ENCODE measurements around the gene SSR1. TPM values are rescaled to one million over a fixed set of nuclear protein-coding genes. Genes with fewer than 3 reads are reported as not detected.
"Not testable (repeated sequence)": the region's sequence is repeated elsewhere in the genome, so short reads cannot be mapped to it uniquely, and the experiment has no call there.

Gene SSR1
- total RNA-seq, 2 donors from 2014 or later, result 145 to 167 TPM

- H3K36me3 Mint-ChIP-seq (ENCODE audit: low read depth), result no peaks in the 10 kb centered on the region
- Histone ChIP-seq H3K9ac (ENCODE audit: extremely low read depth, low read length, poor library complexity, severe bottlenecking) (no peak overlapping the region), H3K27me3 (ENCODE audit: control insufficient read depth, insufficient read depth, low read length, poor library complexity, severe bottlenecking) (no peaks in the 10 kb centered on the region), H3K27ac (ENCODE audit: low read depth, low read length) (no peak overlapping the region), H3K9me3 (ENCODE audit: control insufficient read depth, low read length) (no peaks in the 10 kb centered on the region), H3K4me3 (ENCODE audit: low read length) (no peak overlapping the region), H3K36me3 (ENCODE audit: control insufficient read depth, insufficient read depth, low read length) (no peaks in the 10 kb centered on the region), H3K4me1 (ENCODE audit: control insufficient read depth, insufficient read depth, low read length) (no peaks in the 10 kb centered on the region)
- TF ChIP-seq CTCF (conservative IDR thresholded peaks at IDR 0.05), result no peak
- DNase-seq, result no peak
- H3K27me3 Mint-ChIP-seq (ENCODE audit: insufficient read depth), result peaks cover 2% of the 10 kb centered on the region
- H3K4me1 Mint-ChIP-seq, result no peaks in the 10 kb centered on the region
- no peak overlapping the region for H3K27ac Mint-ChIP-seq
- H3K9me3 Mint-ChIP-seq, result no peaks in the 10 kb centered on the region
- no peak overlapping the region for H3K4me3 Mint-ChIP-seq
These were observed 10.1 kb upstream of the SSR1 start for GRCh38 chr6:7323074-7323473.

- DNase-seq; H3K27me3 Mint-ChIP-seq (ENCODE audit: insufficient read depth); H3K4me1 ChIP-seq (ENCODE audit: control insufficient read depth, insufficient read depth, low read length); H3K9ac ChIP-seq (ENCODE audit: extremely low read depth, low read length, poor library complexity, severe bottlenecking); H3K36me3 Mint-ChIP-seq (ENCODE audit: low read depth); H3K4me3 Mint-ChIP-seq; H3K36me3 ChIP-seq (ENCODE audit: control insufficient read depth, insufficient read depth, low read length); H3K4me3 ChIP-seq (ENCODE audit: low read length); H3K4me1 Mint-ChIP-seq; H3K9me3 ChIP-seq (ENCODE audit: control insufficient read depth, low read length); H3K9me3 Mint-ChIP-seq; H3K27me3 ChIP-seq (ENCODE audit: control insufficient read depth, insufficient read depth, low read length, poor library complexity, severe bottlenecking); H3K27ac ChIP-seq (ENCODE audit: low read depth, low read length); H3K27ac Mint-ChIP-seq: not testable (repeated sequence)
- WGBS, 2 experiments (ENCODE audit: insufficient coverage in 1 of 2, insufficient read length in 1 of 2), result 95 to 98% methylated on average over 6 of the region's 6 CpGs
These were observed 8.9 kb upstream of the SSR1 start for GRCh38 chr6:7321866-7322265.

- H3K4me3 ChIP-seq (ENCODE audit: low read length); H3K27ac ChIP-seq (ENCODE audit: low read depth, low read length); H3K4me3 Mint-ChIP-seq; H3K9me3 Mint-ChIP-seq; H3K36me3 ChIP-seq (ENCODE audit: control insufficient read depth, insufficient read depth, low read length); H3K4me1 ChIP-seq (ENCODE audit: control insufficient read depth, insufficient read depth, low read length); H3K27me3 ChIP-seq (ENCODE audit: control insufficient read depth, insufficient read depth, low read length, poor library complexity, severe bottlenecking); DNase-seq; H3K27ac Mint-ChIP-seq; H3K36me3 Mint-ChIP-seq (ENCODE audit: low read depth); H3K9ac ChIP-seq (ENCODE audit: extremely low read depth, low read length, poor library complexity, severe bottlenecking); H3K9me3 ChIP-seq (ENCODE audit: control insufficient read depth, low read length); H3K27me3 Mint-ChIP-seq (ENCODE audit: insufficient read depth); H3K4me1 Mint-ChIP-seq: not testable (repeated sequence)
- 93 to 94% methylated on average over 2 of the region's 2 CpGs for WGBS, 2 experiments (ENCODE audit: insufficient coverage in 1 of 2, insufficient read length in 1 of 2)
These were observed 6.4 kb upstream of the SSR1 start for GRCh38 chr6:7319406-7319805.

GRCh38 chr6:7317538-7317937 is 4.5 kb upstream of the SSR1 start:
- 95 to 98% methylated on average over 9 of the region's 9 CpGs for WGBS, 2 experiments (ENCODE audit: insufficient coverage in 1 of 2, insufficient read length in 1 of 2)
- Mint-ChIP-seq H3K36me3 (ENCODE audit: low read depth) (no peaks in the 10 kb centered on the region), H3K9me3 (peaks cover 7% of the 10 kb centered on the region), H3K4me1 (no peaks in the 10 kb centered on the region), H3K27me3 (ENCODE audit: insufficient read depth) (peaks cover 2% of the 10 kb centered on the region), H3K27ac (no peak overlapping the region), H3K4me3 (no peak overlapping the region)
- Histone ChIP-seq H3K9ac (ENCODE audit: extremely low read depth, low read length, poor library complexity, severe bottlenecking) (no peak overlapping the region), H3K36me3 (ENCODE audit: control insufficient read depth, insufficient read depth, low read length) (no peaks in the 10 kb centered on the region), H3K27me3 (ENCODE audit: control insufficient read depth, insufficient read depth, low read length, poor library complexity, severe bottlenecking) (no peaks in the 10 kb centered on the region), H3K4me1 (ENCODE audit: control insufficient read depth, insufficient read depth, low read length) (no peaks in the 10 kb centered on the region), H3K4me3 (ENCODE audit: low read length) (no peak overlapping the region), H3K9me3 (ENCODE audit: control insufficient read depth, low read length) (no peaks in the 10 kb centered on the region), H3K27ac (ENCODE audit: low read depth, low read length) (no peak overlapping the region)
- no peak for TF ChIP-seq CTCF (conservative IDR thresholded peaks at IDR 0.05)
- no peak for DNase-seq
